Left ventricle myocardium inferior (tissue), 1 donor: ENCODE data around the gene ARAP1. TPM values are rescaled to one million over a fixed set of nuclear protein-coding genes. Genes with fewer than 3 reads are reported as not detected.
"Not testable (repeated sequence)": the region's sequence is repeated elsewhere in the genome, so short reads cannot be mapped to it uniquely, and the experiment has no call there.

Experiments used
- DNase-seq: peaks from one replicate; pipeline ENCODE4 v3.0.0-alpha.2; 2020
- H3K27ac ChIP-seq: fragments of 200-600 bp; replicated peaks from 2 replicates; pipeline ENCODE4 v1.8.0; 2021
- H3K27me3 ChIP-seq: fragments of 200-600 bp; 2 replicates; pipeline ENCODE4 v1.8.0; 2021; ENCODE audit warnings: low read depth
- H3K36me3 ChIP-seq: fragments of 200-600 bp; 2 replicates; pipeline ENCODE4 v1.8.0; 2021
- H3K4me1 ChIP-seq: fragments of 200-600 bp; 2 replicates; pipeline ENCODE4 v1.8.0; 2021
- H3K4me3 ChIP-seq: fragments of 200-600 bp; 2 replicates; pipeline ENCODE4 v1.8.0; 2021; ENCODE audit warnings: mild to moderate bottlenecking, moderate library complexity
- H3K9me3 ChIP-seq: fragments of 200-600 bp; replicated peaks from 2 replicates; pipeline ENCODE4 v1.8.0; 2021
- intact Hi-C: fragments of 100-400 bp; cut with micrococcal nuclease; formaldehyde crosslinking; loops from one replicate; pipeline ENCODE4 v1.11.0; 2022
- total RNA-seq: library from RNA; stranded (reverse); fragmentation: NEBNext Ultra II Directional; extraction: Animal tissue kit (Norgen Biotek cat#: 25700); gene quantifications from one replicate; pipeline ENCODE4 v1.2.1, GENCODE V29; 2021
- TF ChIP-seq, protein P1 (sequence below): fragments of 200-600 bp; IDR thresholded peaks from 2 replicates; pipeline ENCODE4 v1.8.0; 2021; ENCODE audit warnings: antibody characterized with exemption, mild to moderate bottlenecking, borderline replicate concordance
- donor health status: DM: no; HTN: yes; CAD: no; lungs with severe emphysema.

The ARAP1 gene
- total RNA-seq, 1 donor from 2014 or later = 51.9 TPM

- H3K36me3 ChIP-seq = no peaks in the 10 kb centered on the region
- no peaks in the 10 kb centered on the region for H3K27me3 ChIP-seq
- intact Hi-C loops = loop anchor here (5.0 kb wide), 1 partner anchor 65 kb away; no protein-coding TSS in a partner anchor
- peak overlapping the region; percentile 97 for H3K27ac ChIP-seq
- H3K9me3 ChIP-seq = no peaks in the 10 kb centered on the region
- DNase-seq = no peak
- H3K4me1 ChIP-seq = peaks cover 49% of the 10 kb centered on the region
- peak overlapping the region; percentile 79 for H3K4me3 ChIP-seq
- TF ChIP-seq, protein P1, sequence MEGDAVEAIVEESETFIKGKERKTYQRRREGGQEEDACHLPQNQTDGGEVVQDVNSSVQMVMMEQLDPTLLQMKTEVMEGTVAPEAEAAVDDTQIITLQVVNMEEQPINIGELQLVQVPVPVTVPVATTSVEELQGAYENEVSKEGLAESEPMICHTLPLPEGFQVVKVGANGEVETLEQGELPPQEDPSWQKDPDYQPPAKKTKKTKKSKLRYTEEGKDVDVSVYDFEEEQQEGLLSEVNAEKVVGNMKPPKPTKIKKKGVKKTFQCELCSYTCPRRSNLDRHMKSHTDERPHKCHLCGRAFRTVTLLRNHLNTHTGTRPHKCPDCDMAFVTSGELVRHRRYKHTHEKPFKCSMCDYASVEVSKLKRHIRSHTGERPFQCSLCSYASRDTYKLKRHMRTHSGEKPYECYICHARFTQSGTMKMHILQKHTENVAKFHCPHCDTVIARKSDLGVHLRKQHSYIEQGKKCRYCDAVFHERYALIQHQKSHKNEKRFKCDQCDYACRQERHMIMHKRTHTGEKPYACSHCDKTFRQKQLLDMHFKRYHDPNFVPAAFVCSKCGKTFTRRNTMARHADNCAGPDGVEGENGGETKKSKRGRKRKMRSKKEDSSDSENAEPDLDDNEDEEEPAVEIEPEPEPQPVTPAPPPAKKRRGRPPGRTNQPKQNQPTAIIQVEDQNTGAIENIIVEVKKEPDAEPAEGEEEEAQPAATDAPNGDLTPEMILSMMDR = no peak
These were observed 40.3 kb upstream of the ARAP1 start for GRCh38 chr11:72792437-72793021.

GRCh38 chr11:72791228-72791627, 39.0 kb upstream of the ARAP1 start:
- H3K4me3 ChIP-seq, H3K27ac ChIP-seq, H3K9me3 ChIP-seq, H3K27me3 ChIP-seq, DNase-seq, H3K36me3 ChIP-seq: not testable (repeated sequence)
- intact Hi-C loops = loop anchor here (5.0 kb wide), 1 partner anchor 64 kb away; no protein-coding TSS in a partner anchor
- peaks cover 49% of the 10 kb centered on the region for H3K4me1 ChIP-seq

DNA sequence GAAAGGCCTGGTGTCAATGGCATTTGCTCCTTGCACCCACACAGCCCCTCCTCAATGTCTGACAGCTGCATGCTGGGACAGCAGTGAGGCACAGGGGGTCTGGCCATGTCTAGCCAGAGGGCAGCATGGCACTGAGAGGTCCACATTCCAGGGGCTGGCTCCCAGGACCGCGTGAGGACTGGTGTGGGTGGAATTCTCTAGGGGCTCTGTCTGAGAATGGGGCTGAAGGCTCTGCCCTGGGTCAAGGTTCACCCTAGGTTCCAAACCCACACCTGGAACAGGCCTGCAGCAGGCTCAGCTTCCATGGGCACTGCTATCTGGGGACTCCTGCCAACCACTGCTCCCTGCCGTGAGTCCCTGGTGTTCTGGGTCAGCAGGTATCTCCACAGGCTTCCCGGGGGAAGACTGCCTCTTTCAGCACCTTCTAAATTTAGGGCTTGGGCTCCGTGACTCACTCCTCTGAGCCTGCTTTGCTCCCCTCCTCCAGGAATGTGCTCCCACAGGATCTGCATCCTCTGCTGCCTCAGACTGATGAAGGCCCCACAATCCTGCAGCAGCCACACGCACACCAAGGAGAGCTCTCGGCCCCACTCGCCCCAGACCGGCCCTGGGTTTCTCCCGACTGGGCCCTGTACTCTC, 37.4 kb upstream of the ARAP1 start:
- intact Hi-C loops = loop anchor here (5.0 kb wide), 1 partner anchor 62 kb away; no protein-coding TSS in a partner anchor
- TF ChIP-seq, protein P1 = no peak

GRCh38 chr11:72788241-72788640, 36.0 kb upstream of the ARAP1 start:
- no peaks in the 10 kb centered on the region for H3K36me3 ChIP-seq
- no peak overlapping the region for H3K27ac ChIP-seq
- no peaks in the 10 kb centered on the region for H3K27me3 ChIP-seq
- no peaks in the 10 kb centered on the region for H3K9me3 ChIP-seq
- TF ChIP-seq, protein P1 = no peak
- DNase-seq = no peak
- intact Hi-C loops = no loop called here
- peaks cover 38% of the 10 kb centered on the region for H3K4me1 ChIP-seq
- no peak overlapping the region for H3K4me3 ChIP-seq

More for the DNA sequence above, 37.4 kb upstream of the ARAP1 start:
- Histone ChIP-seq H3K36me3 (no peaks in the 10 kb centered on the region), H3K27me3 (no peaks in the 10 kb centered on the region), H3K9me3 (no peaks in the 10 kb centered on the region), H3K27ac (peak overlapping the region; percentile 79), H3K4me3 (no peak overlapping the region), H3K4me1 (peaks cover 46% of the 10 kb centered on the region)
- peak; percentile 68 for DNase-seq

DNA sequence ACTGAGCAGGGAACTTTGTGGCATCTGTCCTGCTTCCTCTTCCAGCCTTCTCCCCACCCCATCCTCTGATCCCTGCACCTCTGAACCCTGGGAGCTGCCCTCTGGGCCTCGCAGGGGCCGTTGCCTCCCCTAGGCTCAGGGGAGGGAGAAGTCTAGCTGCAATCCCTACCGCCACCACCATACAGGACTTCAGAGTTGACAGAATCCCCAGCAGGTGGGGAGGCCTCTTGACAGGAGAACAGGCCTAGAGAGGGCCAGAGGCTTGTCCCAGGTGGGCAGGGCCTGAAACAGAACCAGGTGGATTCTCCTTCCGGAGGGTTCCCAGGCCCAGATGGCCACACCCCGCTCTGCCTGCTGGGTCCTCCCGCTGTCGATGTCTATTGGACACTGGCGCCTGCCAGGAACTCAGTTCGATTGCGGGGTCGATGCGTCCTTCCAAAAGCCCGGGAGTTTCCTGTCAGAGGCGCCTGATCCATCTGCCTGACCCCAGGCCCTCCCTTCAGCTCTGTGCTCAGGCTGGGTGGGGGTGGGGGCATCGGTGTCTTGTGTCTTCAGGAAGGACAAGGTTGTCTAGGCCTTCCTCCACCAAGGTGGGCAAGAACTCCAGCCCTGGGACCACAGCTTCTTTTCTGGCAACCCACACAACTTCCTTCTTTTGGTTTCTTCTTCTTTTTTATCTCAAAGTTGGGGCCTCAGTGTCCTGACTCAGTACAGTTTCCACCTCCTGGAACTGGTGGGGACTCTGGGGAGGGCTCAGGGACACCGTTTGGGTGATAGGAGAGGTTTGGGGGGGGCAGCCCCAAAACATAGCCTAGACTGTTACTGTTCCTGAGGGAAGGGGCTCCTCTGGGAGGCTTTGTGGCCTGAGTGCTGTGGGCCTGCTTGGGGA, 35.3 kb upstream of the ARAP1 start:
- H3K9me3 ChIP-seq = no peaks in the 10 kb centered on the region
- H3K27ac ChIP-seq = no peak overlapping the region
- H3K27me3 ChIP-seq = no peaks in the 10 kb centered on the region
- H3K4me3 ChIP-seq = no peak overlapping the region
- DNase-seq = no peak
- peaks cover 30% of the 10 kb centered on the region for H3K4me1 ChIP-seq
- TF ChIP-seq, protein P1 = no peak
- intact Hi-C loops = no loop called here
- H3K36me3 ChIP-seq = no peaks in the 10 kb centered on the region
